OCI-M2 (cell line): Measurements from ENCODE around the gene APEX1.
"Not testable (repeated sequence)": the region's sequence is repeated elsewhere in the genome, so short reads cannot be mapped to it uniquely, and the experiment has no call there.

ENCODE experiments used
- DNase-seq: peaks from one replicate; lab custom pipeline; 2025; ENCODE audit not compliant: unreplicated experiment; lab: John Stamatoyannopoulos, UW

The APEX1 gene

DNA sequence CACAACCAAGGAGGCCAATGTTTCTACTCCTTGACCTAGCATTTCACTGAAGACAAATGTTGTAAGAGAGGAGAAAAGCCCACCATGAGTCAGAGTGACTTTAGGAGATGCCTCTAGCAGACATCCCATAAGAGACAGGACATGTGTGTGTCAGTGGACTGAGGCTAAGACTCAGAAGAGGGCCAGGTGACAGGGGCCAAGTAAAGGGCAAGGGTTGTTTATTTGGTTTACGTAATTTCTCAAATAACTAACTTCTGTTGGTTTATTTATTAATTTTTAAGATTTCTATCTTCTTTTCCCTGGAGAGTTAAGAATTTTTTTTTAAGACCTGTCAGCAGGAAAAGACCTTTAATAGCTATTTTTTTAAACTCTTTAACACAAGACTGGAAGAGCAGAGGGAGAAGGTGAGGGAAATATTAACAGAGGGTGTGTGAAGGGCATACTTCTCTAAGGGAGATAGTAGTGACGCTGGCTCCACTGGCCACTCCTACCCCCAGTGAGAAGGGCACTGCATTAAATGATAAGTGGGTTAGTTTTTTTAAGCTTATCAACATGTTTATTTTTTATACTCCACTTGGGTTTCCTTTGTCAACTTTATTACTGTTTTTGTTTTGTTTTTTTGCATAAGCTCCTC lies 17.6 kb downstream of the APEX1 start:
- no peak for DNase-seq

DNA sequence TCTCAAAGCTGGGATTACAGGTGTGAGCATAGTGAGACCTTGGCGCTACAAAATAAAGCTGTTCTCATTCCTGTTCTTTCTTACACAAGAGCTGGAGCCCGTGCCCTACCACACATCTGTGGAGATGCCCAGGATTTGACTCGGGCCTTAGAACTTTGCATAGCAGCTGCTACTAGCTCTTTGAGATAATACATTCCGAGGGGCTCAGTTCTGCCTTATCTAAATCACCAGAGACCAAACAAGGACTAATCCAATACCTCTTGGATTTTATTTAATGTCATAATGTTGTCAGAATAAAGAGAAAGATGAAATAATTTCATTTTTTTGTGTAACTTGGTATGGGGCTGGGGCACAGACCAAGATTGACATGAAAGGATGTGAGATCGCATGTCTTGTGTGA lies 21.8 kb downstream of the APEX1 start:
- no peak for DNase-seq

DNA sequence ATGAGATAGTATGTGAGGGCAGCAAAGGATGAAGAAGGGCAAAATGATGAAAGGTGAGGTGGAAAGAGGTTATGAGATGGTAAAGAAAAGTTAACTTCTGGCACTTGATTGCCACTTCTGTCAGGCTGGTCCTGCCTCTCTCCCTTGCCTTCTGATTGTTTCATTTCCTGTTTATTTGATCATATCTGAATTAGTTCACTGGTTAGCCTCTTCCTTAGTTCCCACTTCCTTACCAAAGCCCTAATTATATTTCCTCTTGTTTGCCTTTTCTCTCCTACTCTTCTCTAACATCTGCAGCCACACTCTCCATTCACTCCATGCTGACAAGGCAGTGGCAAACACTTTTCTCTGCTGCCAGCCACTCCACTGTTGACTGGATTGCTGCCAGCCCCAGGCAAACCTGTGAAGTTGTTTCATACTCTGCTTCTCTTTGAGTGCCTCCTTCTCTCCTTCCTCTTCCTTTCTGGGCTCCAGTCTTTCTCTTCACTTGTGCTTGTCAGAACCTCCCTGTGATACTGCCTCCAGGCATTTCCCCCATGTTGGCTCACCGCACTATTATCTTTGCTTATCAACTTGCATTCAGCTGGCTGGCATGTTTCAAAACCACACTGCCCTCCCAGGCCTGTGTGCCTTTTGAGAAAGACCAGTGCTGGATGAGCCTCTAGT lies 22.3 kb downstream of the APEX1 start:
- peak; percentile 53 for DNase-seq

DNA sequence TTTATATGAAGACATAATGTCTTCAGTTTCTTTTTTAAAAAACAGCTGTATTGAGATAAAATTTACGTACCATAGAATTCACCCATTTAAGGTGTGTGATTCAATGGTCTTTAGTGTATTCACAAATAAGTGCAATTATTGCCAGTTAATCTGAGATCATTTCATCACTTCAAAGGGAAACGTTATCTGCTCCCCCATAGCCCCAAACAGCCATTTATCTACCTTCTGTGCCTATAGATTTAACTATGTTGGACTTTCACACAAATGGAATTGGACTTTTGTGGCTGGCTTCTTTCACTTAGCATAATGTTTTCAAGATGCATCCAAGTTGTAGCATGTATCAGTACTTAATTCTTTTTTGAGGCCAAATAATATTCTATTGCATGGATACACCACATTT lies 23.9 kb downstream of the APEX1 start:
- no peak for DNase-seq

DNA sequence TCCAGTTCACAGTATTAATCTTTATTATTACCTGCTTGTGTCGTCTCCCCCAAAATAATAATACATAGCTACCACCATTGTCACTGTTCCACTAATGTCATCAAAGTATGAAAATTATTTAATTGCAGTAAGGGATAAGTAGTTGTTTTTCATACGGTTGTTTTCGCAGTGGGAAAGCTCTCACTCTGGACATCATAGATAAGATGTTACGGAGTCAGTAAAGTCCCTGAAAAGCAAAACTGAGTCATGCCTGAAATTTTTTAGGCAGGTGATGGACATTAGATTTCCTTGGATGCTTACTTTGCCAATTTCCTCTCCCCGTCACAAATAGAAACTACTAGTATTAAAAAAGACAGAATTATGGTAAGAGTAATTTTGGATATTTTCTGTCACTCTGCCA lies 27.4 kb downstream of the APEX1 start:
- no peak for DNase-seq

DNA sequence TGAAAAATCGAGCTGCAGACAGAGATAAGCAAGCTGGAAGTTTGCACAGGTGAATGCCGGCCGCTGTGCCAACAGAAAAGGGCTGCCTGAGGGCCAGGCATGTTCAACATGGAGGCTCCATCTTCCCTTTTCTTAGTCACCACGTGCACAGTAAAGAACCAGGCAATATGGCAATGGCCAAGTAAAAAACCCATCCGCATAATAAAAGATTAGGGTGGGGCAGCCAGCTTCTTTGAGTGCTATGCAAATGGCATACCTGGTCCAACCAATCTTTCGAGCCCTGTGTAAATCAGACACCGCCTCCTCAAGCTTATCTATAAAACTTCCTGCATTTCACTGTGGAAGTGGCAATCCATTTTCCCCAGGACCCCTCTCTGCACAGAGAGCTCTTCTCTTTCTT lies 30.9 kb downstream of the APEX1 start:
- DNase-seq = no peak

DNA sequence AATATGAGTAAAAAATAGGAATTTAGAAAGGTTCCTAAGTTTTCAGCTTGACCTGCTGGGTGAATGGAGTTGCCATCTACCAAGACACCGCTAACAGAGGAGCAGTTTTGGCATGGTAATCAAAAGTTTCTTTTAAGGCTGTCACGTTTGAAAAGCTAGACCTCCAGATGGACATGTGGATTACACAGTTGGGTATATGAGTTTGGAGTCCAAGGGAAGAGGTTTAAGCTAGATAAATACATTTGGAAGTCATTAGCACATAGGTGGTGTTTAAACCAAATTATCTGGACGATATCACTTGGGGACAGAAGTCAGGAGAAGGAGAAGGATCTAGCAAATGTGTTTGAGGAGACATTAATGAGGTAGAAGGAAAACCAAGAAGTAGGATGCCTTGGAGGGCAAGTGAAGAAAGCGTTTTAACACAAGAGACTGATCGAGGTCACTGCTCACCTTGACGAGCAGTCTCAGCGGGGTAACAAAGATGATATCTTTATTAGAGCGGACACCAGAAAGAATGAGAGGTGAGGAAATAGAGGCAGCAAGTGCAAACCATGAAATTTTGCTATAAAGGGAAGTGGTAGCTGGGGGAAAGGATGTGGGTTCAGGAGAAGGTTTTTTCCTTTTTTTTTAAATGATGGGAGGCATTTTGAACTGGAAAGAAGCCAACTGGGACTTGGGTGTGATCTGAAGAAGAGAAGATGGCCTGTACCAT lies 31.8 kb downstream of the APEX1 start:
- DNase-seq = no peak

DNA sequence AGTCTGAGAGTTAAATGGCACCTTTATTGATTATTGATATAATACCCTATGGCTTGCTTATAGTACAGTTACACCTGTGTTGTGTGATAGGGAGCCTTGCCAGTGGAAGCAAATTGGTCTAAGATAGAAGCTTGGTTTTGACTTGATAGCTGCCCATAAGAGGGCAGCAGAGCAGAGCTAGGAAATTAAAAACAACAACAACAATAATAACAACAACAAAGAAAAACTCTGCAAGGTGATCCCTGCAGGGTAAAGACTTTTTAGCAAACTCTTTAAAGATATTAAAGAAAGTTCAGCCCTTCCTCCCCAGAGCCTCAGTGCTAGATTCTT lies 32.3 kb downstream of the APEX1 start:
- no peak for DNase-seq

DNA sequence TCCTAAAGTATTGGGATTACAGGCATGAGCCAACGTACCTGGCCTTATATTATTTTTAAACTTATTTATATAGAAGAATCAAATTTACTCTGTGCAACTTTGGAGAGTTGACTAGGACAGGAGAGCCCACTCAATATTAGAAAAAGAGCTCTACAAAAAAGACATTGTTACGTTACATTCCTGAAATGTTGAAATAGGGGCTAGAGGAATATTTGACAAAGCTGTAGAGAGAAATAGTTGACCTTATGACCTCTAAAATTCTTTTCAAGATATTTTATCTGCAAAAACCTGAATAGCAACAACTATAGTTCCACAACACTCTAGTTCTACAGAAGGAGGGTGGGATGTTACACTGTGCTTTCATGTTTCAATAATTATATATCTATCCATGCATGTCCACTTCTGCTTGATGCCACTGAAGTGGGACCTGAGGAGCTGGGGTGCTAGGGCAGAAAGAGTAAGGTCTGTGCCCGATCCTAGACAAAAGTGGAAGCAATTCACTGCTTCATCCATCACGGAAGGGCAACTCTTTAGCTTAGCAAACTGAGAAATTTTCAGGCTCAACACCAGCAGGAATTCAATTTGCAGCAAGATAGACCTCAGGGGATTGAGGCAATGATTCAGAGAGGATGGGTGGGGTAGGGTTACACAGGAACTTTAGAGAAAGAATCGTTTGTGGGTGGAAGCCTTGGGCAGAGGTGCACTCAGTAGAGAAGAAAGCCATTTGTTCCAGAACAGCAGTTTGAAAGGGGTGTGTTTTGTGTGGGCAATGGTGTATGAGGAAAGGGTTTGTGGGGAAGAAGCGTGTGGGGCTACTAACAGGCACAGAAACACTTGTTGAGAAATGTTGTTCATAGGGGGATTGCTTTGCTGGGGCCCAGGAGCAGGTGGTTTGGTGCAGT lies 34.3 kb downstream of the APEX1 start:
- no peak for DNase-seq

DNA sequence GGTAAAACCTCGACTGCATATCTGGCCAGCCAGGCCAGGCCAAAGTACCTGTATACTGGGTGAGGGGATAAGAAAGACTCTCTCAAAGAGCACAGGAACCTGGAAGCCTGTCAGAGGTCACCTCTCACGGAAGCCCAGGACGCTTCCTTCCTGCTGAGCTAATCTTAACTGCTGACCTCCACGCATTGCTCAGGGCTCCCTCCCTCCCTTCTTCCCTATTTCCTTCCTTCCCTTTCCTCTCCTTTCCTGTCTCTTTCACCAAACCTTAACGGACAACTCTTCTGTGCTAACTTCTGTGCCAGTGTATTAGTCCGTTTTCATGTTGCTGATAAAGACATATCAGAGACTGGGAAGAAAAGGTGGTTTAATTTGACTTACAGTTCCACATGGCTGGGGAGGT lies 35.5 kb downstream of the APEX1 start:
- no peak for DNase-seq

DNA sequence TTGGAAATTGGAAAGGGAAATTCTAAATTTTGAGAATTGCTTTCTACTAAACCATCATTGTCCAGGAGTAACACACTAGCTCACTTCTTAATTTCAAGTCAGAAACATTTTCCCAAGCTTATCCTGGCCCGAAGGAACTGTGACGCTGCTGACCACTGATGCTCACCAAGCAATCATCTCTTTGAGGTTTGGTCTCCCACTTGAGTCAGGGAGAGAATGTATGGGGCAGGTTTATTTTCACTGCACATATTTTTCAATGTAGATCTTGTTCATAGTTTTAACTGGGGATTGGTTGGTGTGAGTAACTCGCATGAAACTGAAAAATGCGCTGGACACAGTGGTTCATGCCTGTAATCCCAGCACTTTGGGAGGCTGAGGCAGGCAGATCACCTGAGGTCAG lies 37.5 kb downstream of the APEX1 start:
- DNase-seq = no peak

DNA sequence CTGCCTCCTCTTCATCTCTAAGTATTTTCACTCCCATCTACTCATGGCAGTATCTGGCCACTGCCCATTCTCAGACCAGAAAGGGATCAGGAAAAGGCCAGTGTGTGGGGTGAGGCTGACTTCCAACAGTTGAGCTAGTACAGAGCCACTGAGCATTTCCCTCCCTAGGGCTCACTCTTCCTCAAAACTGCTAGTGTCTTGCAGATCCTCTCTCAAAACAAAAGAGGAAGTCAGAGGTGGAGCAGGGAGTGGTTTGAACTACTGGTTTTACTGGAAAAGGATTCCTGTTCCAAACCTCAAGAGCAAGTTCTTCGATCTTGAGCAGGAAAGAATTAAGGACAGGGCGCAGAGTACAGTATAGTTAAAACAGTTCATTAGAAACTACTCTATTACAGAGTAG lies 38.6 kb downstream of the APEX1 start:
- no peak for DNase-seq

DNA sequence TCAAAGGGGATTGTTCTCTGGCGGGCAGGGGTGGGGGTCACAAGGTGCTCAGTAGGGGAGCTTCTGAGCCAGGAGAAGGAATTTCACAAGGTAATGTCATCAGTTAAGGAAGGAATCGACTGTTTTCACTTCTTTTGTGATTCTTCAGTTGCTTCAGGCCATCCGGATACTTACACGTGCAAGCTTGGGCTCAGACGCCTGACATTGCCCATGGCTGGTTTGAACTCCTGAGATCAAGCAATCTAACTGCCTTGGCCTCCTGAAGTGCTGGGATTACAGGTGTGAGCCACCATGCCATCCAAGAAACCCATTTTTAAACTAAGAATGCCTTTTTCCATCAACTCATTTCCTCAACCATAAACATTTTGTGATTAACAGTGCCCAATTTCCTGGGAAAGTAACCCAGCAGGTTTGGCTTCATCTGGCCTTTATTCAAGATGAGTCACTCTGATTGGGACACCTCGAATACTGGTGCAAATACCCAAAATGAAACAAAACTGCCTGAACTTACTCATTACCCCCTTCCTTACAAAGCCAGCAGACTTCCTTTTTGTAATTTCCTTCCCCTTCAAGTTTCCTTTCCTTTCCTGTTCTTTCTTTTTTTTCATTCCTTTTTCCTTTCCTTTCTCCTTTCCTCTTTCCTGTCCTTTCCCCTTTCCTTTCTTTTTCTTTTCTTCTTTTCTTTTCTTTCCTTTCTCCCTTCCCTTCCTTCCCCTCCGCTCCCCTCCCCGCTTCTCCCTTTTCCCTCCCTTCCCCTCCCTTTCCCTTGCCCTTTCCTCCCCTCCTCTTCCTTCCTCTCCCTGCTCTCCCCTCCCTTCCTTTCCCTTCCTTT lies 40.1 kb downstream of the APEX1 start:
- DNase-seq = no peak

DNA sequence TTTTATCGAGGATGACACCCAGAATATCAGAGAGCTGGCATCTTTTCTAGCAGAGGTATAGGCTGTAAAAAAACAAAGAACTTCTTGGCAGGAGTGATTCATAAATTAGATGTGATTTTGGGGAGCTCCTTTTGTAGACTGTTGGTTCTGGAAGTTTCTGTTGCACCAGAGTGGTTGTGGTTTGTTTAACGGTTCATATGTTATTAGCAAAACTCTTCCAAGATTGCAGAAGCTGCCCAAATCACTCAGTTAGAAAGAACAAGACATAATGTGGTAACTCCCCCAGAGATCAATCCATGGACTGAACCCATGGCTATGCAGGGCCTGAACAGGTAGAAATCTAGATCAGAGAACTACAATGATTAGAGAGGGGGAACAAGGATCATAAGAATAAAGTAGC lies 43.6 kb downstream of the APEX1 start:
- no peak for DNase-seq

DNA sequence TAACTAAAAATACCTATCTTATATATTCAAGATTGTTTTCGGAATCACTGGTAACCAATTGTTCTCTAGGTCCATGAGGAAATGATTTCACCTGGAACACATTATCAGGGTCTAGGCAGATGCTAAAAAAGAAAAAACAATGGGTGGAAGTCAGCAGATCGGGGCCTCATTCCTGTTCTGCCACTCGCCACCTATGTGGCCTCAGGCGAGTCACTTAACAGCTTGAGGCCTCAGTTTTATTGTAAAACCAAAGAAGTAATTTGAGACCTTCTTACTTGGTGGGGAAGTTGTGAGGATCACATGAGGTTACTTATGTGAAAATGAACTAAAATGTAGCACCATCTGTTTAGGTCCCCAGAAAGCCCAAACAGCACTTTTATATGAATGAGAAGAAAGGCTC lies 44.1 kb downstream of the APEX1 start:
- no peak for DNase-seq

DNA sequence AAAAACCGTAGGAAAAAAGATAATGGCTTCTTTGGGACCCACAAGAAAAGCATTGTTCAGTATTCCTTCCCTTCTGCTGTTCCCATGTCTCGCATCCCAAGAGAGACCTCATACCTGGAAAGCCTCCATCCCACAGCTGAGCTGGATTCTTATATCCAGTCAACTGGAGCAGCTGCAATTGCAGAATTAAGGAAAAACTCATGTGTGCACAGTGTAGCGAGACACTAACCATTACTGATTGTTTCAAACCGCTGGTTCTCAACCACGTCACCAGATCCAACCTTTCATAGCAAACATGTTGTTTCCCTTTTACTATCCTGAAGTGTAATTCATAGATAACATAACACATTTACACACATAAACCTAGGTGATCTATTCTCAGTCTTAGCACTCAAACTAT lies 44.9 kb downstream of the APEX1 start:
- DNase-seq = no peak

DNA sequence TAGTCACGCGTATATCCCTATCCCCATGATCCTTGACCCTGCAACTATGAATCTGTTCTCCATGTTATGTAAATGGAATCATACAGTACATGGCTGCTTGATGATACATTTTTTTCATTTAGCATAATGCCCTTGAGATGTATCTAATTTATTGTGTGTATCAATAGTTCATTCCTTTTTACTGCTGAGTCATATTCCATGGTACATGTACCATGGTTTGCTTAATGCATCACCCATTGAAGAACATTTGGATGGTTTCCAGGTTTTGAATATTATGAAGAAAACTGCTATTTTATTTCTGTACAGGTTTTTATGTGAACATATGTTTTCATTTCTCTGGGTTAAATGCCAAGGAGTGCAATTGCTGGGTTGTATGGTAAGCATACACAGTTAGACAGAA lies 46.3 kb downstream of the APEX1 start:
- no peak for DNase-seq

DNA sequence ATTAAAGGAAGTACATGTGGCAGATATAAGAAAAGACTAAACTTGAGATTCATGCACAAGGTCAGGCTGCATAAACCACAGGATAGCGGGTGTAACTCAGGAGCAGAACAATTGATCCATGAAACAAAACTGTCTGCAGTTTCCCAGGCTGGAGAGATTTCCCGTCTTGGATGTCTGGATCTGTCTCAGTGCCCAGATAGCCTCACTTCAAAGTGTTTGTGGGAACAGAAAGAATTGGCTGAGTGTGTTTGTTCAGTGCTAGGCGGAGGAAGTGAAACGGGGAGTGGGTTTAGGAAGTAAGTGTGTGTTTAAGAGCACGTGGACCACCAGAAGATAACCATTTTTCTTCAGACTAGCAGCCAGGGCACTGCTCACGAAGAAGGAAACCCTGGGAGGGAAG lies 48.9 kb downstream of the APEX1 start:
- DNase-seq = no peak

DNA sequence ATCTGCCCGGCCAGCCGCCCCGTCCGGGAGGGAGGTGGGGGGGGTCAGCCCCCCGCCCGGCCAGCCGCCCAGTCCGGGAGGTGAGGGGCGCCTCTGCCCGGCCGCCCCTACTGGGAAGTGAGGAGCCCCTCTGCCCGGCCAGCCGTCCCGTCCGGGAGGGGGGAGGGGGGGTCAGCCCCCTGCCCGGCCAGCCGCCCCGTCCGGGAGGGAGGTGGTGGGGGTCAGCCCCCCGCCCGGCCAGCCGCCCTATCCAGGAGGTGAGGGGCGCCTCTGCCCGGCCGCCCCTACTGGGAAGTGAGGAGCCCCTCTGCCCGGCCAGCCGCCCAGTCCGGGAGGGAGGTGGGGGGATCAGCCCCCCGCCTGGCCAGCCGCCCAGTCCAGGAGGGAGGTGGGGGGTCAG lies 51.2 kb downstream of the APEX1 start:
- not testable (repeated sequence) for DNase-seq

DNA sequence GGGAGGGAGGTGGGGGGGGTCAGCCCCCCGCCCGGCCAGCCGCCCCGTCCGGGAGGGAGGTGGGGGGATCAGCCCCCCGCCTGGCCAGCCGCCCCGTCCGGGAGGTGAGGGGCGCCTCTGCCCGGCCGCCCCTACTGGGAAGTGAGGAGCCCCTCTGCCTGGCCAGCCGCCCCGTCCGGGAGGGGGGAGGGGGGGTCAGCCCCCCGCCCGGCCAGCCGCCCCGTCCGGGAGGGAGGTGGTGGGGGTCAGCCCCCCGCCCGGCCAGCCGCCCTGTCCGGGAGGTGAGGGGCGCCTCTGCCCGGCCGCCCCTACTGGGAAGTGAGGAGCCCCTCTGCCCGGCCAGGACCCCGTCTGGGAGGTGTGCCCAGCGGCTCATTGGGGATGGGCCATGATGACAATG lies 51.7 kb downstream of the APEX1 start:
- DNase-seq = not testable (repeated sequence)
